ENCODE data around the gene KIDINS220. TPM values are rescaled to one million over a fixed set of nuclear protein-coding genes. Genes with fewer than 3 reads are reported as not detected.

Gene KIDINS220
- total and polyA plus RNA-seq, 9 of the 15 experiments (the other 6 are each of a cell fraction or from before 2014, with no cell fraction given) = 15.2 to 48.0 (median 34.4) TPM

GRCh38 chr2:8680822-8681760 is 156.3 kb downstream of the KIDINS220 start (continued):
- TF ChIP-seq, protein P1, sequence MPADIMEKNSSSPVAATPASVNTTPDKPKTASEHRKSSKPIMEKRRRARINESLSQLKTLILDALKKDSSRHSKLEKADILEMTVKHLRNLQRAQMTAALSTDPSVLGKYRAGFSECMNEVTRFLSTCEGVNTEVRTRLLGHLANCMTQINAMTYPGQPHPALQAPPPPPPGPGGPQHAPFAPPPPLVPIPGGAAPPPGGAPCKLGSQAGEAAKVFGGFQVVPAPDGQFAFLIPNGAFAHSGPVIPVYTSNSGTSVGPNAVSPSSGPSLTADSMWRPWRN (IDR thresholded peaks at IDR 0.05; ENCODE audit: low read depth) = peak; percentile 68; the same call in 1 of the 2 replicates
- TF ChIP-seq REST (IDR thresholded peaks at IDR 0.05; ENCODE audit: borderline replicate concordance) (no peak), REST (CRISPR knock-in tag; IDR thresholded peaks at IDR 0.05; ENCODE audit: low read depth) (no peak), ZC3H11A (IDR thresholded peaks at IDR 0.05; ENCODE audit: low read depth, low read length) (no peak), RBM39 (optimal IDR thresholded peaks at IDR 0.05; ENCODE audit: low read depth, low read length) (no peak), KAT7 (CRISPR knock-in tag; IDR thresholded peaks at IDR 0.05; ENCODE audit: borderline replicate concordance) (0 out of 2 replicates have a peak, but pooled peaks have one; percentile 32), POLR3G (IDR thresholded peaks at IDR 0.05; ENCODE audit: extremely low read depth, insufficient read length, insufficient replicate concordance) (no peak), ZNF75A (CRISPR knock-in tag; IDR thresholded peaks at IDR 0.05) (no peak), YBX1 (IDR thresholded peaks at IDR 0.05) (no peak), CEBPG (CRISPR knock-in tag; IDR thresholded peaks at IDR 0.05) (no peak), CEBPG (tag; conservative IDR thresholded peaks at IDR 0.05 in 1 of 2, IDR thresholded peaks at IDR 0.05 in 1 of 2) (peak in 1 of 2 experiments; percentile 22; a peak in 1 of 4 replicates), EZH2 (IDR thresholded peaks at IDR 0.05; ENCODE audit: borderline replicate concordance, low read depth, low read length) (no peak), MECOM (CRISPR knock-in tag; IDR thresholded peaks at IDR 0.05) (no peak), ZNF79 (CRISPR knock-in tag; IDR thresholded peaks at IDR 0.05; ENCODE audit: low read depth) (no peak), ZNF143 (CRISPR knock-in tag; IDR thresholded peaks at IDR 0.05) (no peak), TBL1XR1 (IDR thresholded peaks at IDR 0.05; ENCODE audit: low read length in 2 of 2) (peak in 1 of 2 experiments; percentile 33; a peak in 1 of 4 replicates), THRAP3 (IDR thresholded peaks at IDR 0.05; ENCODE audit: borderline replicate concordance) (no peak)
- TF ChIP-seq, protein P2, sequence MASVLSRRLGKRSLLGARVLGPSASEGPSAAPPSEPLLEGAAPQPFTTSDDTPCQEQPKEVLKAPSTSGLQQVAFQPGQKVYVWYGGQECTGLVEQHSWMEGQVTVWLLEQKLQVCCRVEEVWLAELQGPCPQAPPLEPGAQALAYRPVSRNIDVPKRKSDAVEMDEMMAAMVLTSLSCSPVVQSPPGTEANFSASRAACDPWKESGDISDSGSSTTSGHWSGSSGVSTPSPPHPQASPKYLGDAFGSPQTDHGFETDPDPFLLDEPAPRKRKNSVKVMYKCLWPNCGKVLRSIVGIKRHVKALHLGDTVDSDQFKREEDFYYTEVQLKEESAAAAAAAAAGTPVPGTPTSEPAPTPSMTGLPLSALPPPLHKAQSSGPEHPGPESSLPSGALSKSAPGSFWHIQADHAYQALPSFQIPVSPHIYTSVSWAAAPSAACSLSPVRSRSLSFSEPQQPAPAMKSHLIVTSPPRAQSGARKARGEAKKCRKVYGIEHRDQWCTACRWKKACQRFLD (CRISPR knock-in tag; IDR thresholded peaks at IDR 0.05) = peak; percentile 65; the same call in 1 of the 2 replicates

Data from K562 (cell line).